ENCODE measurements around the gene LSAMP. TPM values are rescaled to one million over a fixed set of nuclear protein-coding genes. Genes with fewer than 3 reads are reported as not detected.

LSAMP gene
- total RNA-seq, 1 donor from 2014 or later, result 3.9 TPM

DNA sequence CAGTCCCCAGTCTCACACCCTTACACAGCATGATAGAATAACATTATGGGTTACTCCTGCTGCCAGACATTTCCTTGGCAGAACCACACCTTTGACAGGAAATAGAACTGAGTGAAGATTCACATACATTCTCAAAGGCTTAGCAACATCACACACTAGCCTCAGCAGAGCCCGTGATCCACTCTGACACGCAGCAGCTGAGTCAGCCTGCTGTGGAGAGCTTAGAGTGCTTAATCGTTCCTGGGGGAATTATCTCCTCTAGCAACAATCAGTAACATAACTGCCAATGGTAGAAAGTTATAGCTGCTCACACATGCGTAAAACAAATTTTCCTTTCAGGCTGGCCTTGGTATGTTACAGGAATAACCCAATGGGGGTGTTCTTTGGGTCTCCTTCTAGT, 439.9 kb downstream of the LSAMP start:
- no peak for TF ChIP-seq POLR2A (IDR thresholded peaks at IDR 0.05)
- TF ChIP-seq CTCF (IDR thresholded peaks at IDR 0.05), result no peak
- peak in 1 of 2 donors; percentile 58 for TF ChIP-seq POLR2AphosphoS5 (IDR thresholded peaks at IDR 0.05; ENCODE audit: insufficient read depth in 1 of 2, low read depth in 1 of 2)
- Histone ChIP-seq H3K9me3 (no peaks in the 10 kb centered on the region), H3K4me3 (no peak overlapping the region), H3K4me1 (no peaks in the 10 kb centered on the region), H3K27ac (no peak overlapping the region), H3K36me3 (no peaks in the 10 kb centered on the region), H3K27me3 (no peaks in the 10 kb centered on the region)
- intact Hi-C loops (cut with DNase I), result no loop called here
- no peak for DNase-seq (ENCODE audit: extremely low spot score in 2 of 2)

- TF ChIP-seq POLR2AphosphoS5 (IDR thresholded peaks at IDR 0.05; ENCODE audit: insufficient read depth in 1 of 2, low read depth in 1 of 2) (no peak), POLR2A (IDR thresholded peaks at IDR 0.05) (no peak), CTCF (IDR thresholded peaks at IDR 0.05) (no peak)
These were observed 443.1 kb downstream of the LSAMP start for GRCh38 chr3:116002235-116002634.

DNA sequence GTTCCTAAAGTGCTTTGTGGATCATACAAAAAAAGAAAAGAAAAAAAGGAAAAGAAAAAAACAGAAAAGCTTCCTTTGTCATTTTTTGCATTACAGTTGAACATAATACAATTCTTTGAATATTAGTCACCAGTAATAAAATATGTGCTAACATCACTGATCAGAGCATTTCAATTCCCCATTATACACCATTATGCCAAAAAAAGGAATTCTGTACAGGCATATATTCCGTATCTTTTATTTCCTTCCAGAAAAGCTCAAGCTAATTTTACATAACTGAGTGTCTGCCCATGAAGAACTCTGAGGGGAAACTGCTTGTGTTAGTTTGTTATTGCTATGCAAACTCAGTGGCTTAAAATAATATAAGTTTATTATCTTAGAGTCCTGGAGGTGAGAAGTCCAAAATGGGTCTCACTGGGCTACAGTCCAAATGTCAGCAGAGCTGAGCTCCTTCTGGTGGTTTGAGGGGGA, 444.1 kb downstream of the LSAMP start:
- no peak for DNase-seq (ENCODE audit: extremely low spot score in 2 of 2)
- H3K27ac ChIP-seq, result no peak overlapping the region
- intact Hi-C loops (cut with DNase I), result no loop called here
- no peaks in the 10 kb centered on the region for H3K4me1 ChIP-seq
- TF ChIP-seq CTCF (IDR thresholded peaks at IDR 0.05) (no peak), POLR2A (IDR thresholded peaks at IDR 0.05) (no peak), POLR2AphosphoS5 (IDR thresholded peaks at IDR 0.05; ENCODE audit: insufficient read depth in 1 of 2, low read depth in 1 of 2) (no peak)
- no peaks in the 10 kb centered on the region for H3K27me3 ChIP-seq
- H3K9me3 ChIP-seq, result no peaks in the 10 kb centered on the region
- H3K4me3 ChIP-seq, result no peak overlapping the region
- H3K36me3 ChIP-seq, result no peaks in the 10 kb centered on the region

More at GRCh38 chr3:116002235-116002634, 443.1 kb downstream of the LSAMP start:
- no peak for DNase-seq (ENCODE audit: extremely low spot score in 2 of 2)
- H3K27me3 ChIP-seq, result no peaks in the 10 kb centered on the region
- H3K36me3 ChIP-seq, result no peaks in the 10 kb centered on the region
- no peaks in the 10 kb centered on the region for H3K4me1 ChIP-seq
- no peaks in the 10 kb centered on the region for H3K9me3 ChIP-seq
- no peak overlapping the region for H3K4me3 ChIP-seq
- intact Hi-C loops (cut with DNase I), result no loop called here
- no peak overlapping the region for H3K27ac ChIP-seq

- H3K36me3 ChIP-seq, result no peaks in the 10 kb centered on the region
- H3K4me1 ChIP-seq, result no peaks in the 10 kb centered on the region
- intact Hi-C loops (cut with DNase I), result no loop called here
- TF ChIP-seq POLR2AphosphoS5 (IDR thresholded peaks at IDR 0.05; ENCODE audit: insufficient read depth in 1 of 2, low read depth in 1 of 2), result no peak
- no peak for DNase-seq (ENCODE audit: extremely low spot score in 2 of 2)
- no peaks in the 10 kb centered on the region for H3K27me3 ChIP-seq
- no peak overlapping the region for H3K4me3 ChIP-seq
- H3K9me3 ChIP-seq, result no peaks in the 10 kb centered on the region
- H3K27ac ChIP-seq, result no peak overlapping the region
These were observed 445.0 kb downstream of the LSAMP start for GRCh38 chr3:116000311-116000710.

- intact Hi-C loops (cut with DNase I), result no loop called here
- H3K9me3 ChIP-seq, result no peaks in the 10 kb centered on the region
- no peaks in the 10 kb centered on the region for H3K4me1 ChIP-seq
- no peak for TF ChIP-seq CTCF (IDR thresholded peaks at IDR 0.05)
- no peak for TF ChIP-seq POLR2AphosphoS5 (IDR thresholded peaks at IDR 0.05; ENCODE audit: insufficient read depth in 1 of 2, low read depth in 1 of 2)
- no peak for TF ChIP-seq POLR2A (IDR thresholded peaks at IDR 0.05)
- no peak for DNase-seq (ENCODE audit: extremely low spot score in 2 of 2)
- no peak overlapping the region for H3K27ac ChIP-seq
- H3K36me3 ChIP-seq, result no peaks in the 10 kb centered on the region
- no peaks in the 10 kb centered on the region for H3K27me3 ChIP-seq
- H3K4me3 ChIP-seq, result no peak overlapping the region
These were observed 445.7 kb downstream of the LSAMP start for GRCh38 chr3:115999613-116000012.
